ENCODE data around the gene PCDHB14. TPM values are rescaled to one million over a fixed set of nuclear protein-coding genes. Genes with fewer than 3 reads are reported as not detected.
"Not testable (repeated sequence)": the region's sequence is repeated elsewhere in the genome, so short reads cannot be mapped to it uniquely, and the experiment has no call there.

Gene PCDHB14
- polyA plus RNA-seq, 1 donor: 2.7 TPM

DNA sequence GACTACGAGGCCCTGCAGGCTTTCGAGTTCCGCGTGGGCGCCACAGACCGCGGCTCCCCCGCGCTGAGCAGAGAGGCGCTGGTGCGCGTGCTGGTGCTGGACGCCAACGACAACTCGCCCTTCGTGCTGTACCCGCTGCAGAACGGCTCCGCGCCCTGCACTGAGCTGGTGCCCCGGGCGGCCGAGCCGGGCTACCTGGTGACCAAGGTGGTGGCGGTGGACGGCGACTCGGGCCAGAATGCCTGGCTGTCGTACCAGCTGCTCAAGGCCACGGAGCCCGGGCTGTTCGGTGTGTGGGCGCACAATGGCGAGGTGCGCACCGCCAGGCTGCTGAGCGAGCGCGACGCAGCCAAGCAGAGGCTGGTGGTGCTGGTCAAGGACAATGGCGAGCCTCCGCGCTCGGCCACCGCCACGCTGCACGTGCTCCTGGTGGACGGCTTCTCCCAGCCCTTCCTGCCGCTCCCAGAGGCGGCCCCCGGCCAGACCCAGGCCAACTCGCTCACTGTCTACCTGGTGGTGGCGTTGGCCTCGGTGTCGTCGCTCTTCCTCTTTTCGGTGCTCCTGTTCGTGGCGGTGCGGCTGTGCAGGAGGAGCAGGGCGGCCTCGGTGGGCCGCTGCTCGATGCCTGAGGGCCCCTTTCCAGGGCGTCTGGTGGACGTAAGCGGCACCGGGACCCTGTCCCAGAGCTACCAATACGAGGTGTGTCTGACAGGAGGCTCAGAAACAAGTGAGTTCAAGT lies 38.9 kb upstream of the PCDHB14 start:
- WGBS (ENCODE audit: insufficient coverage, low lambda C conversion rate): no CpG with 5 or more reads among the region's 69 CpGs
- H3K9me3 ChIP-seq (ENCODE audit: control insufficient read depth, low read depth, low read length): peaks cover 16% of the 10 kb centered on the region
- not testable (repeated sequence) for H3K4me1 ChIP-seq (ENCODE audit: control insufficient read depth, insufficient read depth, low read length); H3K4me3 ChIP-seq (ENCODE audit: low read length); DNase-seq; H3K27ac ChIP-seq (ENCODE audit: low read length); H3K36me3 ChIP-seq (ENCODE audit: control insufficient read depth, insufficient read depth, low read length); H3K27me3 ChIP-seq (ENCODE audit: control insufficient read depth, insufficient read depth, low read length)

DNA sequence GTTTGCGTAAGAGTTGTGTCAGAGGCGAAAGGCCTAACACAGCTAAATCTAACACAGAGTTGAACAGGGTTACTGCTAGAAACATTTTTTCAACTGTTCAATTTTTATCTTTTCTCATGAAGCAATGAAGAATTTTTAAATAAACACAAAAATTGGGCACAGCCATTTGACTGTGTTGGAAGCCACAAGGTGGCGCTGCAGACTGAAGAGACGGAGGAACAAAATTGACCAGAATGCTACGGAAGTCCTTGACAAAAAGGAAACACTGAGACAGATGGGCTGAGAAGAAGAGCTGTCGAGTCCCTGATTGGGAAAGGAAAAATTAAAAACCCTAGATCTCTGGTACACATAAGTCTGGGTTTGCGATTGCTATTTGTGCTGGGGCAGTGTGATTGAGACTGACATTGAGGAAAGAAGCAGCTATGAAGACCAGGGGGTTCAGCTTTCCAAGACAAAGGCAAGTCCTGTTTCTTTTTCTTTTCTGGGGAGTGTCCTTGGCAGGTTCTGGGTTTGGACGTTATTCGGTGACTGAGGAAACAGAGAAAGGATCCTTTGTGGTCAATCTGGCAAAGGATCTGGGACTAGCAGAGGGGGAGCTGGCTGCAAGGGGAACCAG lies 36.1 kb upstream of the PCDHB14 start, which contains the start of gene PCDHB9:
Gene PCDHB9 (plus strand): TSS at position 265 of the 616 bp plus-strand sequence. CDS start 158 bp downstream, at position 423.
- DNase-seq: no peak
- no peak within 1 kb of the TSS for H3K4me3 ChIP-seq (ENCODE audit: low read length)
- 29% methylated on average over 4 of the region's 9 CpGs for WGBS (ENCODE audit: insufficient coverage, low lambda C conversion rate)
- H3K27ac ChIP-seq (ENCODE audit: low read length): no peak within 1 kb of the TSS
- no peaks in the 10 kb centered on the region for H3K4me1 ChIP-seq (ENCODE audit: control insufficient read depth, insufficient read depth, low read length)
- no peaks in the 10 kb centered on the region for H3K36me3 ChIP-seq (ENCODE audit: control insufficient read depth, insufficient read depth, low read length)
- peaks cover 8% of the 10 kb centered on the region for H3K9me3 ChIP-seq (ENCODE audit: control insufficient read depth, low read depth, low read length)
- H3K27me3 ChIP-seq (ENCODE audit: control insufficient read depth, insufficient read depth, low read length): peaks cover 9% of the 10 kb centered on the region

GRCh38 chr5:141188682-141189081 lies 34.5 kb upstream of the PCDHB14 start:
- no CpG with 5 or more reads among the region's 37 CpGs for WGBS (ENCODE audit: insufficient coverage, low lambda C conversion rate)

GRCh38 chr5:141189131-141189530 lies 34.0 kb upstream of the PCDHB14 start:
- H3K27me3 ChIP-seq (ENCODE audit: control insufficient read depth, insufficient read depth, low read length); H3K9me3 ChIP-seq (ENCODE audit: control insufficient read depth, low read depth, low read length); H3K27ac ChIP-seq (ENCODE audit: low read length); H3K4me3 ChIP-seq (ENCODE audit: low read length); H3K4me1 ChIP-seq (ENCODE audit: control insufficient read depth, insufficient read depth, low read length); DNase-seq; H3K36me3 ChIP-seq (ENCODE audit: control insufficient read depth, insufficient read depth, low read length): not testable (repeated sequence)
- WGBS (ENCODE audit: insufficient coverage, low lambda C conversion rate): no CpG with 5 or more reads among the region's 35 CpGs

More at GRCh38 chr5:141188682-141189081, 34.5 kb upstream of the PCDHB14 start:
- H3K36me3 ChIP-seq (ENCODE audit: control insufficient read depth, insufficient read depth, low read length); H3K9me3 ChIP-seq (ENCODE audit: control insufficient read depth, low read depth, low read length); H3K4me3 ChIP-seq (ENCODE audit: low read length); H3K27me3 ChIP-seq (ENCODE audit: control insufficient read depth, insufficient read depth, low read length); H3K27ac ChIP-seq (ENCODE audit: low read length); DNase-seq; H3K4me1 ChIP-seq (ENCODE audit: control insufficient read depth, insufficient read depth, low read length): not testable (repeated sequence)

GRCh38 chr5:141192110-141192725 lies 30.9 kb upstream of the PCDHB14 start, which contains the start of gene PCDHB10:
Gene PCDHB10, plus strand, starts transcription at chr5:141192353. Its CDS starts 200 bp downstream, at chr5:141192553.
- Histone ChIP-seq H3K27me3 (ENCODE audit: control insufficient read depth, insufficient read depth, low read length) (peaks cover 2% of the 10 kb centered on the region), H3K4me1 (ENCODE audit: control insufficient read depth, insufficient read depth, low read length) (no peaks in the 10 kb centered on the region), H3K4me3 (ENCODE audit: low read length) (no peak within 1 kb of the TSS), H3K9me3 (ENCODE audit: control insufficient read depth, low read depth, low read length) (peaks cover 7% of the 10 kb centered on the region), H3K27ac (ENCODE audit: low read length) (no peak within 1 kb of the TSS), H3K36me3 (ENCODE audit: control insufficient read depth, insufficient read depth, low read length) (no peaks in the 10 kb centered on the region)
- no peak for DNase-seq
- WGBS (ENCODE audit: insufficient coverage, low lambda C conversion rate): 0% methylated on average over 3 of the region's 10 CpGs

DNA sequence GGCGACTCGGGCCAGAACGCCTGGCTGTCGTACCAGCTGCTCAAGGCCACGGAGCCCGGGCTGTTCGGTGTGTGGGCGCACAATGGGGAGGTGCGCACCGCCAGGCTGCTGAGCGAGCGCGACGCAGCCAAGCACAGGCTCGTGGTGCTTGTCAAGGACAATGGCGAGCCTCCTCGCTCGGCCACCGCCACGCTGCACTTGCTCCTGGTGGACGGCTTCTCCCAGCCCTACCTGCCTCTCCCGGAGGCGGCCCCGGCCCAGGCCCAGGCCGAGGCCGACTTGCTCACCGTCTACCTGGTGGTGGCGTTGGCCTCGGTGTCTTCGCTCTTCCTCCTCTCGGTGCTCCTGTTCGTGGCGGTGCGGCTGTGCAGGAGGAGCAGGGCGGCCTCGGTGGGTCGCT lies 28.8 kb upstream of the PCDHB14 start:
- no CpG with 5 or more reads among the region's 37 CpGs for WGBS (ENCODE audit: insufficient coverage, low lambda C conversion rate)
- H3K9me3 ChIP-seq (ENCODE audit: control insufficient read depth, low read depth, low read length); H3K36me3 ChIP-seq (ENCODE audit: control insufficient read depth, insufficient read depth, low read length); DNase-seq; H3K4me3 ChIP-seq (ENCODE audit: low read length); H3K27me3 ChIP-seq (ENCODE audit: control insufficient read depth, insufficient read depth, low read length); H3K4me1 ChIP-seq (ENCODE audit: control insufficient read depth, insufficient read depth, low read length); H3K27ac ChIP-seq (ENCODE audit: low read length): not testable (repeated sequence)

DNA sequence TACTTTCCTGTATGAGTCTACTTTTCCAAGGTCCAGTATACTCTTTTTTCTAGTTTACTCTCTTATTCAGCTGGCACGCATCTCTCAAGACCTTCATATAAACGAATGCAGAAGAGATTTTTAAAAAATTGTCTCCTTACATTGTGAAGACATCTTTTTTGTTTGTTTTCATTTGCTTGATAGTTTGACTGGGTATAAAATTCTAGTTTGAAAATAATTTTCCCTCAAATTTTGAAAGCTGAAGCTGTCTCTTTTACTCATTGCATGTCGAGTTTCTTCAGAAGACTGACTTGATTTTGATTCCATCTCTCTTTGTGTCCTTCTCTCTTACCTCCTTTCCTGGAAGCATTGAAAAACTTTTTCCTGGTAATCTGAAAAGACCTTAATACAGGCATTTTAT lies 26.8 kb upstream of the PCDHB14 start:
- no peaks in the 10 kb centered on the region for H3K4me1 ChIP-seq (ENCODE audit: control insufficient read depth, insufficient read depth, low read length)
- H3K4me3 ChIP-seq (ENCODE audit: low read length): no peak overlapping the region
- peaks cover 2% of the 10 kb centered on the region for H3K27me3 ChIP-seq (ENCODE audit: control insufficient read depth, insufficient read depth, low read length)
- H3K27ac ChIP-seq (ENCODE audit: low read length): no peak overlapping the region
- WGBS (ENCODE audit: insufficient coverage, low lambda C conversion rate): no CpG with 5 or more reads among the region's 3 CpGs
- DNase-seq: no peak
- no peaks in the 10 kb centered on the region for H3K36me3 ChIP-seq (ENCODE audit: control insufficient read depth, insufficient read depth, low read length)
- H3K9me3 ChIP-seq (ENCODE audit: control insufficient read depth, low read depth, low read length): peaks cover 6% of the 10 kb centered on the region

DNA sequence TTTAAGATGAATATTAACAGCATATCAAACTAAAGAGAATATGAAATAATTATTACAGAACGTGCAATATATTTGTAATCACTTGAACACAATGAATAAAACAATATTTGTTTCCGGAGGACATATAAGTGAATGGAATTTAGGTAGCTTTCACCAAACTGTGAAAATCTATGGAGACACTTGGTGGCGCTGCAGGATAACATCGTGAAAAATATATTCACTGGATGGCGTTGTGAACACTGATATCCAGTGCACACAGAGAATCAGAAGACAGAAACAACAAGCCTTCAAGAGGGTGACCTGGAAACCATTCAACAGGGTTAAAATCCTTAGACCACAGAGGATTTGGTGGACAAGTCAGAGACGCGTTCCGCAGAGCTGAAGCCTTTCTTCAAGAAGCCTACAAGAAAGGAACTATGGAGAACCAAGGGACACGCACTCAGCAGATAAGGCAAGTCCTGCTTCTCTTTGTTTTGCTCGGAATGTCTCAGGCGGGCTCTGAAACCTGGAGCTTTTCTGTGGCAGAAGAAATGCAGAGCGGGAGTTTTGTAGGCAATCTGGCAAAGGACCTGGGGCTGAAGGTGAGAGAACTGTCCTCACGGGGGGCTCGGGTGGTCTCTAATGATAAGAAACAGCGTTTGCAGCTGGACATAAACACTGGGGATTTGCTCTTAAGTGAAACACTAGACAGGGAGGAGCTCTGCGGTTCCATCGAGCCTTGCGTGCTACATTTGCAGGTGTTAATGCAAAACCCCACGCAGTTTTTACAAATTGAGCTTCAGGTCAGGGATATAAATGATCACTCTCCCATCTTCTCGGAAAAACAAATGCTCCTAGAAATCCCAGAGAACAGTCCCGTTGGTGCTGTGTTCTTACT lies 23.5 kb upstream of the PCDHB14 start, which contains the start of gene PCDHB11:
Gene PCDHB11 (plus strand): TSS at position 269 of the 877 bp plus-strand sequence. CDS start 148 bp downstream, at position 417.
- Histone ChIP-seq H3K36me3 (ENCODE audit: control insufficient read depth, insufficient read depth, low read length) (no peaks in the 10 kb centered on the region), H3K27ac (ENCODE audit: low read length) (no peak within 1 kb of the TSS), H3K9me3 (ENCODE audit: control insufficient read depth, low read depth, low read length) (peaks cover 16% of the 10 kb centered on the region), H3K4me3 (ENCODE audit: low read length) (no peak within 1 kb of the TSS), H3K4me1 (ENCODE audit: control insufficient read depth, insufficient read depth, low read length) (no peaks in the 10 kb centered on the region), H3K27me3 (ENCODE audit: control insufficient read depth, insufficient read depth, low read length) (peaks cover 2% of the 10 kb centered on the region)
- WGBS (ENCODE audit: insufficient coverage, low lambda C conversion rate): 37% methylated on average over 3 of the region's 21 CpGs
- no peak for DNase-seq

- no CpG with 5 or more reads among the region's 38 CpGs for WGBS (ENCODE audit: insufficient coverage, low lambda C conversion rate)
- DNase-seq; H3K36me3 ChIP-seq (ENCODE audit: control insufficient read depth, insufficient read depth, low read length); H3K27me3 ChIP-seq (ENCODE audit: control insufficient read depth, insufficient read depth, low read length); H3K27ac ChIP-seq (ENCODE audit: low read length); H3K4me3 ChIP-seq (ENCODE audit: low read length); H3K4me1 ChIP-seq (ENCODE audit: control insufficient read depth, insufficient read depth, low read length): not testable (repeated sequence)
- peaks cover 15% of the 10 kb centered on the region for H3K9me3 ChIP-seq (ENCODE audit: control insufficient read depth, low read depth, low read length)
Observed at GRCh38 chr5:141201126-141201525, 22.0 kb upstream of the PCDHB14 start.

- no CpG with 5 or more reads among the region's 35 CpGs for WGBS (ENCODE audit: insufficient coverage, low lambda C conversion rate)
- not testable (repeated sequence) for H3K4me1 ChIP-seq (ENCODE audit: control insufficient read depth, insufficient read depth, low read length); H3K4me3 ChIP-seq (ENCODE audit: low read length); DNase-seq; H3K27me3 ChIP-seq (ENCODE audit: control insufficient read depth, insufficient read depth, low read length); H3K36me3 ChIP-seq (ENCODE audit: control insufficient read depth, insufficient read depth, low read length); H3K27ac ChIP-seq (ENCODE audit: low read length)
- peaks cover 15% of the 10 kb centered on the region for H3K9me3 ChIP-seq (ENCODE audit: control insufficient read depth, low read depth, low read length)
Observed at GRCh38 chr5:141201646-141202045, 21.5 kb upstream of the PCDHB14 start.

Data from large intestine (tissue), 3 donors.